ENCODE data around the gene RIOK3.
"Not testable (repeated sequence)": the region's sequence is repeated elsewhere in the genome, so short reads cannot be mapped to it uniquely, and the experiment has no call there.

The RIOK3 gene

DNA sequence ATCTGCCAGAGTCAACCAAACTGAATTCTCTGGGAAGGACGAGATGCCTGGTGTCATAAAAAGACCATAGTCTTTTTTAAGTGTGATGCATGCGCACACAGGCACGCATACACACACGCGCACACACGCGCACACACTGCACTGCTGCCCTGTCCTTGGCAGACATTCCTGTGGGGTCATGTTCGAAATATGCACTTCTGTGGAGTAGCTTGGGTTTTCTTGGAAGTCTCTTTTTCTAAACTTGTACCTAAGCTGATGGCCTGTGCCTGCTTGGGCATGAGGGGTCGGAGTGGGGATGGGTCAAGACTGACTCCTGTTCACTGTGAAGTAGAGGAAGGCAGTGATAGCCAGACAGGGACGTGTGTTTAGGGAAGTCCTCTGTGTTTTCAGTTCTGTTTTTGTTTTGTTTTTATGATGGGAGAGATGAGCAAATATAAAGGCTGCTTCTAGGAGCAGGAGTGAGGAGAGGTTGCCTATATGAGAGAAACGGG lies 46.2 kb downstream of the RIOK3 start:
- no peak for DNase-seq

DNA sequence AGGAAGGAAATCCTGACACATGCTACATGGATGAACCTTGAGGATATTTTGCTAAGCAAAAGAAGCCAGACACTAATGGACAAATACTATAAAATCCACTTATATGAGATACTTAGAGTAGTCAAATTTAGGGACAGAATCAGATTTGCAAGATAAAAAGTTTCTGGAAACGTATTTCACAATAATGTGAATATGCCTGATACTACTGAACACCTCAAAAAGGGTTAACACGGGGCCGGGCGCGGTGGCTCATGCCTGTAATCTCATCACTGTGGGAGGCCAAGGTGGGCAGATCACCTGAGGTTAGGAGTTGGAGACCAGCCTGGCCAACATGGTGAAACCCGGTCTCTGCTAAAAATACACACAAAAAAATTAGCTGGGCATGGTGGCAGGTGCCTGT lies 48.5 kb downstream of the RIOK3 start:
- no peak for DNase-seq

DNA sequence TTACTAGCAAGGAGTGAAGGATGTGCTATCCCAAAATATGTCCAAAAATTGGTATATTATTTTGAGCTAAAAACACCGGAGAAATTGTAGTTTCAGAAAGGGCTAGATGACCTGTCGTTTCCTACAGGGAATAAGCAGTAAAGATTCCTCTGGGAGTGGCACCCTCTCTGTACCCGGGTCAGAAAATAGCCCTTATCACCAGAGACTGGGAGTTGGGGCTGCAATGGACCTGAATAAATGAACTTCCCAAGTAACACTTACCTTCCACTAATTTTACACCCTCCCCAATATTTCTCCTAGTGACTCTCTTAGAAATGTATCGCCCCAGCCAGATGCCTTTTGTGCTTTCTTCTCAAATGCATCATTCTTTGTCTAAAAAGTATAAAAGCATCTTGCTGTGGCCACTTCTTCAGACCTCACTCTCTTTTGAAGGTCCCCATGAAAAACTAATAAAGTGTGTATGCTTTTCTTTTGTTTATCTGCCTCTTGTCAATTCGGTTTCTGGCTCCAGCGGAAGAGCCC lies 49.5 kb downstream of the RIOK3 start:
- no peak for DNase-seq

DNA sequence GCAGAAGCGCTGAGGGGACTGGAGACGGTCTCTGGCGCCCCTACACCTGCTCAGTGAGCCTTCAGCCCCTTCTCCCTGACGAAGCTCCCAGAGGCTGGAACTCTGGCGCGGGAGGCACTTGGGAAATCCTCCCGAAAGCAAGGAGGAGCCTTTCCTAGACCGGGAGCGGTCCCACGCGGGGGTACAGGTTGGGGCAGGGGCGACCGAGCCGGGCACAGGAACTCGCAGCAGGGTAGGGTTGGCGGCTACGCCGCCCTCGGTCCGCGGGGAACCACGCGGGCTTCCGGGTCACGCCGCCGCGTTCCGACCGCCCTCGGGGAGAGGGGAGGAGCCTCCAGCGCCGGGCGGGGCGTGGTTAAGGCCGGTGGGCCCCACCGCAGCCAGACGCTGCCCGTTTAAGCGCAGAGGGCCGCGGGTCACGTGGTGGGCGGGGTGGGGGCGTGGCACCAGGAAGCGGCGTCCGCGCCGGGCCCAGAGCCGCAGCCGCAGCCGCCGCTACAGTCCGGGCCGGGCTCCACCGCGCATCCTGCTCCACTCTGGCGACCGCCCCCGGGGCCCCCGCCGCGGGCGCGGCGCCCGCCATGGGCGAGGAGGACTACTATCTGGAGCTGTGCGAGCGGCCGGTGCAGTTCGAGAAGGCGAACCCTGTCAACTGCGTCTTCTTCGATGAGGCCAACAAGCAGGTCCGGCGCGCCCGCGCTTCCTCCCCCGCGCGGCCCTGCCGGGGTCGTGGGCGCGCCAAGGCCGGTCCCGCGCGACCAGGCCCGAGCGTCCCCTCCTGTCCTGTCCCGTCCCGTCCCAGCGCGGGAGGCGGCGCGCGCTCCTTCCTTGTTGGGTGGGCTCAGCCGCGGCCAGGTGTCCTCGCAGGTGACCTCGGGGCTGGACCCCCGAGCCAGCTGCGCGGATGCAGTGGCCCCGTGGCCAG lies 50.2 kb downstream of the RIOK3 start, which contains the start of gene RMC1:
RMC1 (plus strand) TSS at position 474 of the 925 bp plus-strand sequence; CDS start at position 582, 108 bp downstream.
- peak; percentile 90 to 95 for DNase-seq

GRCh38 chr18:23503963-23504344 lies 50.9 kb downstream of the RIOK3 start:
- DNase-seq, result no peak

GRCh38 chr18:23504720-23505119 lies 51.6 kb downstream of the RIOK3 start:
- DNase-seq, result no peak

- DNase-seq, result no peak
These were observed 53.3 kb downstream of the RIOK3 start for GRCh38 chr18:23506393-23506792.

DNA sequence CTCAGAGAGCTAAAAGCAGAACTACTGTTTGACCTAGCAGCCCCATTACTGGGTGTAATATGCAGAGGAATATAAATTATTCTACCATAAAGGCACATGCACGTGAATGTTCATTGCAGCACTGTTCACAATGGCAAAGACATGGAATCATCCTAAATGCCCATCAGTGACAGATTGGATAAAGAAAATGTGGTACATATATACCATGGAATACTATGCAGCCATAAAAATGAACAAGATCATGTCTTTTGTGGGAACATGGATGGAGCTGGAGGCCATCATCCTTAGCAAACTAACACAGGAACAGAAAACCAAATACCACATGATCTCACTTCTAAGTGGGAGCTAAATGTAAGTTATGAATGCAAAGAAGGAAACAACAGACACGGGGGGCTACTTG lies 57.8 kb downstream of the RIOK3 start:
- not testable (repeated sequence) for DNase-seq

DNA sequence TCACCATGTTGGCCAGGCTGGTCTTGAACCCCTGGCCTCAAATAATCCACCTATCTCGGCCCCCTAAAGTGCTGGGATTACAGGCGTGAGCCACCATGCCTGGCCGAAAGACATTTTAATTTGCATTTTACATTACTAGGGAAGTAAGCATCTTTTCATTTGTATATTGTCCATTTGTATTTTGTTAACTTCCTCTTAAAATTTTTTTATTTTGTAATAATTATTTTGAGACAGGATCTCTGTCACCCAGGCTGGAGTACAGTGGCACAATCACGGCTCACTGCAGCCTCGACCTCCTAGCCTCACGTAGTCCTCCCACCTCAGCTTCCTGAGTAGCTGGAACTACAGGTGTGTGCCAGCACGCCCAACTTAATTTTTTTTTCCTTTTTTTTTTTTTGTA lies 59.1 kb downstream of the RIOK3 start:
- DNase-seq, result not testable (repeated sequence)

GRCh38 chr18:23512641-23513040 lies 59.6 kb downstream of the RIOK3 start:
- DNase-seq, result no peak

DNA sequence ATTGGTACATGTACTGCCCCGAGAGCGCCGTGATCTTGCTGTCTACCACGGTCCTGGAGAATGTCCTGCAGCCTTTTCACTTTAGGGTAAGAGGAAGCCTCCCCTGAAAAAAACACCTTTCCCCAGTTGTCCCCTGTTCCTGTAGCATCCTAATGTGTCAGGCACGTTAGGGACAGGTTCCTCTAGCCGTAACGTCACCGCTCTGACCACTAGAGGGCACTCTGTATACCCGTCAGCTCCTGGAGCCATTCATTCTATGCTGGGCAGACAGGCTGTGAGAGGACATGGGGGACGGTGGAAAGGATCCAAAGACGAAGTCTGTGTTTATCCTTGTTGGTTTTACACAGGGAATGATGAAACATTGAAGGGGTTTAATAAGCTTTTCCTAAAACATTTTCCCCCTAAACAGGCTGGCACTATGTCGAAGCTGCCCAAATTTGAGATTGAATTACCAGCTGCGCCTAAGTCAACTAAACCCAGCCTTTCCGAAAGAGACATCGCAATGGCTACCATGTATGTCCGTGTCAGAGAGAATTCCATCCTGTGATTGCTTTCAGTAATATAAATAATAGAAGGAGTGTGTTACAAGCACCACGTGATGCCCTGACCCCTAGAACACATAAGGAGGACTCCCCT lies 62.9 kb downstream of the RIOK3 start:
- peak; percentile 50 to 78 for DNase-seq

- no peak for DNase-seq
These were observed 66.6 kb downstream of the RIOK3 start for GRCh38 chr18:23519734-23520133.

GRCh38 chr18:23521271-23521670 lies 68.2 kb downstream of the RIOK3 start:
- DNase-seq, result no peak

- no peak for DNase-seq
These were observed 68.8 kb downstream of the RIOK3 start for GRCh38 chr18:23521907-23522306.

DNA sequence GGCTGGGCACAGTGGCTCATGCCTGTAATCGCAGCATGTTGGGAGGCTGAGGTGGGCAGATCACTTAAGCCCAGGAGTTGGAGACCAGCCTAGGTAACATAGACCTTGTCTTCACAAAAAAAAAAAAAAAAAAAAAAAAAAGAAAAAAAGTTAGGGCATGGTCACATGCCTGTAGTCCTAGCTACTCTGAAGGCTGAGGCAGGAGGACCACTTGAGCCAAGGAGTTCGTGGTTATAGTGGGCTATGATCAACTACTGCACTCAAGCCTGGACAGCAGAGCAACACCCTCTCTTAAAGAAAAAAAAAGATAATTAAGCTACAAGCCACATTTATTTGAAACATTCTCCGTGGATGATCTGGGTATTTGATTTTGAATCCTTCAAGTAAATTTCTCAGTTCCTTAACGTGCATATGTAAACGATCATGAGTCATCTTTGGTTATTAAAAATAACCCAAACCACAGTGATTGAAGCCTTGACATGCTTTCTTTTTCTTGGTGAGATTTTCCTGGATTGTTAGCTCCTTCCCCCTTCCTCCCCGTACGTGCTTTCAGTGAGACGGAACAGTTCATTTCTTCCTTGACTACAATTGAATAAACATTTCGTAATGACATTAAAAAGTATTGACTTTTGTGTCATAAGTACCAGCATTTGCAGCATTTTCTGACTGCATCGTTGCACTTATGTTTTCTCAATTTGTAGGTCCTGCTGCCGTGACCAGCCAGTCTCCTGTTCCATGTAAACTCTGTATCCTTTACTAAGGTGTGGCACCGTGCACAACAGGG lies 70.5 kb downstream of the RIOK3 start:
- no peak for DNase-seq

- DNase-seq, result no peak
These were observed 71.2 kb downstream of the RIOK3 start for GRCh38 chr18:23524213-23524707.

DNA sequence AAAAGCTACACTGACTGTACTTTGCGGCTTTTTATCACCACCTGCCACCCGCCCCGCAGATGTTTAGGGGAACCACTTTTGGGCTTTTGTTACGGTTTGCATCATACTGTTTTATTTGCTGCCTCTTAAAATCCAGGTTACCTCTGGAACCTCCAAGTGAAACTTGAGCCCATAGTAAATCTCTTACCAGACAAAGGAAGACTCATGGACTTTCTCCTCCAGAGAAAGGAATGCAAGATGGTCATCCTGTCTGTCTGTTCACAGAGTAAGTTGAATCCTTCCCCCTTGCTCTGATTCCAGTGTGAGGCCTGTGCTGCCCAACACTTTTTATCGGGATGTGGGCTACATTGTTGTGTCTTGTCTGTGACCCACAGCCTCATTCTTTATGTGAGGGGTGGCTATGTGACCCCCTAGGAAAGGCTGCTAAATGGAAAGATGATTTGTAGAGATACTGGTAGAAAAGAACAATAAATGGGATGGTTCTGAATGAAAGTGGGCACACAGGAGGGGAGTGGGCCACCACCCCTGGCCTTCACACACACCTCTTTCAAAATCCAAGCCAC lies 73.5 kb downstream of the RIOK3 start:
- DNase-seq, result no peak

DNA sequence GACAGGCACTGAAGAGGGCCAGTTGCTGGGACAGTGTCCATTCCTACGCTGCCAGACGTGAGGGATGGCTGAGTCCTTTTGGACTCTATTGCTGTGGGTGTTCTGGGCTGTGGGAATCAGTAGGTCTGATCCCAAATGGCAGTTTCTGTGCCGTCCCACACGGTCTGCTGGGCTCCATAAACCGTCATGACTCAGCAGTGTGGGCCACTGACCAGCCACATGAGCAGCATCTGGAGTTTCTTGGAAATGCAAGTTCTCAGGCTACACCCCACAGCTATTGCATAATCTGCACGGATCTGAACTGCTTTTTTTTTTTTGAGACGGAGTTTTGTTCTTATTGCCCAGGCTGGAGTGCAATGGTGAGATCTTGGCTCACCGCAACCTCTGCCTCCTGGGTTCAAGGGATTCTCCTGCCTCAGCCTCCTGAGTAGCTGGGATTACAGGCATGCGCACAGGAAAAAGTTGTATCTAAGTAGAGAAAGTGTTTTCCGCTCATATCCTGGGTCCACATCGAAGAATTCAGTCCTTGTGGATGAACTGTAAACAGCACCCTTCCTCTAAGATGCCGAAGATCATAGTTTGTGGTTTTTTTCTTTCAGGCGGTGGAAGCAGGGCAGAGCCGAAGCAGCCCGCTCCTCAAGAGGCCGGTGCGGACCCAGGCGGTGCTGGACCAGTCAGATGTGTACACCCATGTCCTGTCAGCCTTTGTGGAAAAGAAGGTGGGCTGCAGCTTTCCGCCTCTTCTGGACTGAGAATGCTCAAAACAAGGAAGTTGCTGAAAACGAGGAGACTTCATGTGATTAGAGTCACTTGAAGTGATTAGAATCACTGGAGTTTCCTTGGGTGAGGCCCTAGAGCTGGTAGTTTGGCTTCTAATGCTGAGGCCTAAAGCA lies 75.7 kb downstream of the RIOK3 start:
- no peak for DNase-seq

DNA sequence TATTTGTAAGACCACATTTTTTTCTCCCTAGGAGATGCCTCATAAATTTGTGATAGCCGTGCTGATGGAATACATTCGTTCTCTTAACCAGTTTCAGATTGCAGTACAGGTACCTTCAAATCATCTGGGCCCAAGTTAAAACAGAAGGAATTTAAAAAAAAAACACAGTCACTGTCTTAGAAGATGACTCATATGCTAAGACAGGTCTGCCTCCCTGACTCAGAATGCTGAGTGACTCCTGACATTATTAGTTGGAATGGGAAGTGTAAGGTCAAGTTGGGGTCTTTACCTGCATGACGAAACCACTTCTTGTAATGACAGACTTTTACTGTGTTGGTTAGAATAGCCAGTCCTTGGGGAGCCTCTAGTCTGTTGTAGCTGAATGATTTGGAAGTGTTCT lies 76.5 kb downstream of the RIOK3 start:
- no peak for DNase-seq

DNA sequence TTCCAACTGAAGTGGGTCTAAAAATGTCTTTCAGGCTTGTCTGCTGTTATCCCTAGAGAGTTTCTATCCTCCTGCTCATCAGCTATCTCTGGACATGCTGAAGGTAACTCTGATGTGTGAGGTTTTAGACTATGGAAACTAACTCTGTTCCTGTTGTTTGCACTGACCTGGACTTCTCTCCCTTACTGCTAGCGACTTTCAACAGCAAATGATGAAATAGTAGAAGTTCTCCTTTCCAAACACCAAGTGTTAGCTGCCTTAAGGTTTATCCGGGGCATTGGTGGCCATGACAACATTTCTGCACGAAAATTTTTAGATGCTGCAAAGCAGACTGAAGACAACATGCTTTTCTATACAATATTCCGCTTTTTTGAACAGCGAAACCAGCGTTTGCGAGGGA lies 77.1 kb downstream of the RIOK3 start:
- DNase-seq, result no peak

- DNase-seq, result no peak
These were observed 78.8 kb downstream of the RIOK3 start for GRCh38 chr18:23531912-23532311.

All from NCI-H1930 (cell line).